Suppressor macrophage (primary cell): ENCODE data around the gene ANKH.
"Not testable (repeated sequence)": the region's sequence is repeated elsewhere in the genome, so short reads cannot be mapped to it uniquely, and the experiment has no call there.

Source experiments
- DNase-seq, 4 experiments: peaks; one replicate each; pipeline ENCODE4 v3.0.0-alpha.2; 2020 to 2022

Gene ANKH

DNA sequence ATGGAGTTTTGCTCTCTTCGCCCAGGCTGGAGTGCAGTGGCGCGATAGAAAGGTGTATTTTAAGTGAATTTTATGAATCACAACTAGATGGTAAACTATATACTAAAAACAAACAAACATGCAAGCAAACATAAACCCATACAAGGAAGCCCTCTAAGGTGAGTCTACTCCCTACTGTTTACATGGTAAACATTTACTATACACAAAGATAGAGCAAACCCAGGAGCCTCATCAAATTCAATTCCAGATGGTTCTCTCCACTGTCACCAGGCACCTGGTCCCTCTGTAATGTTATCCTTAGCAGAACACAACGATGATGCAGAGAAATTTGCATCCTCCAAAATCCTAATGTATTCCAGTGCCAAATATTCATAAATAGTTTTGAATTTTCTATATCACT lies 17.9 kb downstream of the ANKH start:
- DNase-seq = no peak

DNA sequence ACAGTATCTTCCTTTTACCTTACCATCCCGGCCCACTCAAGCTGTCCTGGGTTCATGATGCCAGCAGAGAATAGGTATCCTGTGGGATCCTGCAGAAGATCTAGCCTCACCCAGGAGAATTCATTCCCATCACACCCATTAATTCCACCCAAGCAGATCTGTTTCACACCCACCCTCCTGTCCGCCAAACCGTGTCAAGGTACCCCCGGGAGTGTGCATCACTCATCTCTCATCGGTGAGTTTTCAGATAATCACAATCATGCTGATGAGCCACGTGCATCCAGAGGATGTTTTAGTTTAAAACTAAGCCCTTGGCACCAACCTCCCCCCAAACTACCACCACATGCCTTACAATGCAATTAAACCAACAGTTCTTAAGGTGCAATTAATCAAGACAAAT lies 18.8 kb downstream of the ANKH start:
- DNase-seq = no peak

DNA sequence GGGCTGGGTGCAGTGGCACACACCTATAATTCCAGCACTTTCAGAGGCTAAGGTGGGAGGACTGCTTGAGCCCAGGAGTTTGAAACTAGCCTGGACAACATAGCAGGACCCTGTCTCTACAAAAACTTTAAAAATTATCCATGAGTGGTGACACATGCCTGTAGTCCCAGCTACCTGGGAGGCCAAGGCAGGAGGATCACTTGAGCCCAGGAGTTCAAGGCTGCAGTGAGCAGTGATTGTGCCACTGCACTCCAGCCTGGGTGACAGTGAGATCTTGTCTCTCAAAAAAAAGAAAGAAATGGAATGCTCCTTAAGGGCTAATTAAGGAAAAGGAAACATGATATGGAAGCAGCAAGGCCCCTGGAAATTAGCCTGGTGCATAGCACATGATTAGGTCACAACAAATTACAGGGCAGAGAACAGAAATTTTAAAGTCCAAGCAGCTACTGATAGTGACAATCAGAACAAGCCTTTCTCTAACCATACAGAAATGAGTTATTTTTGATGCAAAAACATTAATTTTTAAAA lies 19.5 kb downstream of the ANKH start:
- DNase-seq = no peak

DNA sequence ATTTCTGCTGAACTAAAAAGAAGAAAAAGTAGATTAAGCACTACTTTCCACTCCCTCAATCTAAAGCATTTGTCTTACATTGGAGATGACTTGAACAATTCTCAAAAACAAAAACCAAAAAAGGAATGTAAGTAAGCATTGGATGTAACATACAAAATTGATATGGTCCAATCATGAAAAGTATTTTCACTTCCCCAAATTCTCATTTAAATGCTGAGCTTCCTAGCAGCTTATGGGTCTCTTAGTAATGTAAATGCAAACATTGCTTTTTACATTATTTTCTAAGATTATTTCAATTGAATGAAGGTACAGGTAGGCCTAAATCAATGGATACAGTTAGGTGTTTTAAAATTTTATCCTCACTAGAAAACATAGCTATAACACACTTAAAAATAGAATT lies 20.0 kb downstream of the ANKH start:
- DNase-seq = peak in 1 of 4 experiments; percentile 22

DNA sequence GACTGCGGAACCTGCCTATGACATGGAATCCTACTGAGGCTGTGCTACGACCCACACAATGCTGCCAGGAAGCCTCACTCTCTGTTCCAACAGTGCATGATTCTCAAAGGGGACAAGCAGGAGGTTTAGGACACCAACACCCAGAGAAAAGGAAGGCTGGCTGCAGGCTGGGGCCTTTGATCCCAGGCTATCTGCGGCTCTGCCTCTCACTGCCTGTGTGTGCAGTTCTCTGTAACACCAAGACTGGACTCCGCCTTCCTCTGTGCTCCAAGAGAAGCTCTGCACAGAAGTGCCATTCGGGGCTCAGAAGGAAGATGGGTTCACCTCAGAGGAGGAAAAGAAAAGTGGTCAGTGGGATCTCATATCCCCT lies 20.5 kb downstream of the ANKH start:
- DNase-seq = no peak

DNA sequence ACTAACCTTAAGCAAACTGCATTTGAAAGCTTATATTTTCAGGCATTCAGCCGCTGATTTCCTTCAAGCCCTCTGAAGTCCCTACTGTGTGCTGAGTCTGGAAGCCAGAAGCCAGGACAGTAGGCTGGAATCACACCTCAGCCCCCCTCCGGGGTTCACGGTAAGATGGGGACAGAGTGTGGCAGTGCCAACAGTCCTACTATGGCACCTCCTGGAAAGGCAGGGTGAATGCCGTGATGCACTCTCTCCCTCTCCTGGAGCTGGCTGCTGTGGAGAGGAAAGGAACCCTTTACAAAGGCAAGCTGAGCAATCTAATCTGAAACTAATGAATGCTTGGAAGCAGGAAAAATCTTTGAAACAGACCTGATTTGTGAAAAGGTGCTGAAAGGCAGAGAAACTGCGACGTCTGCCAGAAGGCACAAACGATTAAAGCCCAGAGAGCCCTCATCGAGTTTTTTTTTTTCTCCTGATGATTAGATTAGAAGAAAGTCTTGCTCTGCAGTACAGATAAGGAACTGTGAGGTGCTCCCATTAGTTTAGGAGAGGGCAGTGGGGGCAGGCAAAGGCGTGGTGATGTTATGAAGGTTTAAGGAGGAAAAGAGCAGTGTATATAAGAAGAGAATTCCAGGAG lies 21.0 kb downstream of the ANKH start:
- no peak for DNase-seq

DNA sequence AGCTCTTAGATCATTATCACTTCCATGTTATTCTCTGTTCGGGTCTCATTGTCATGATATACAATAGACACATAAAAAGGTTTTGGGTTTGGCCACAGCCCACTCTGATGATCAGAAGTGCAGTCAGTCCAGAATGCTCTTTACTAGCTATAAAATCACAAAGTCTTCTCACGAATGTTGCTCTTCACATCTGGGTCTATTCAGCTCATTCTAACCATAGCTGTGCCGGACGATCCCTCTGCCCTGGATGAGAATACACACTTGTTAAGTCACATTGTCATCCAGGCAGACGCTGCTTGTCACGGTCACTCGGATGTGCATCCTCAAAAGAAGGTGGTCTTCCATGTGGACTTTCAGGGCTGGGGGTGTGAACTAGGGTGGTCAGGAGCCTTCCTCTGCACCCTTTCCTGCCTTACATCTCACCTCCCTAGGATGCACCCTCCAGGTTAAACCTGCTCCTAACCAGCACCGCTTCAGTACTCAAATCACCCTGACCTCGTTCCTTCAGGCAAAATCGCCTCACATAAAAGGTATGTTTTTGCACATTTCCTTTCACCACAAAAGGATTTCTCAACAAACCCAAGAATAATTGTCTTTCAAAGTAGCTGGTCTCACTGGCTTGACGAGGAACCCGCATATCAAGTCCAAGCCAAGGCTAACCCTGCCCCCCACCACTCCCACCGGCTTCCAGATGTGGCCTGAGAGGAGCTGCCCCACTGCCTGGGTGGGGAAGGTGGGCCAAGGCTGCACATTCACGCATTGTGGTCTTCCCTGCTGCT lies 21.9 kb downstream of the ANKH start:
- DNase-seq = no peak

DNA sequence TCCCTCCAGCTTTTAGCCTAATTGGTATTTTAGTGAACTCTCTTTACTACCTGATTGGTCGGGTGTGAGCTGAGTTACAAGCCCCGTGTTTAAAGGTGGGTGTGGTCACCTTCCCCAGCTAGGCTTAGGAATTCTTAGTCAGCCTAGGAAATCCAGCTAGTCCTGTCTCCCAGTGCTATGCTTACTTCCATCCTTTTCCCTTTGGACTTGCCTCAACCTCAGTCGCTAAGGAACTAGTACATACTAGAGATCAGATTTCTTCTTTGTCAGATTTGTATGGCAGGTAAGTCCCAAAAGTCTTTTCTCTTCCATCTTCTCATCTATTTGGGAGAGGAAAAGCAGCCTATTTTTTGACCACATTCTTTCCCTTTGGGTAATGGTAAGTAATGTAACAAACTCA lies 22.6 kb downstream of the ANKH start:
- DNase-seq = not testable (repeated sequence)

DNA sequence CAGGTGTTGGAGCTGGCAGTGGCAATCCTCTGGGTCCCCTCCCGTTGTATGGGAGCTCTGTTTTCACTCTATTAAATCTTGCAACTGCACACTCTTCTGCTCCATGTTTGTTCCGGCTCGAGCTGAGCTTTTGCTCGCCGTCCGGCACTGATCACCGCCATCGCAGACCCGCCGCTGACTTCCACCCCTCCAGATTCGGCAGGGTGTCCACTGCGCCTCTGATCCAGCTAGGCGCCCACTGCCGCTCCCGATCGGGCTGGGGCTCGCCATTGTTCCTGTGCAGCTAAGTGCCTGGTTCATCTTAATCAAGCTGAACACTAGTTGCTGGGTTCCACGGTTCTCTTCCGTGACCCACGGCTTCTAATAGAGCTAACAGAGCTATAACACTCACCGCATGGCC lies 23.2 kb downstream of the ANKH start:
- DNase-seq = no peak

DNA sequence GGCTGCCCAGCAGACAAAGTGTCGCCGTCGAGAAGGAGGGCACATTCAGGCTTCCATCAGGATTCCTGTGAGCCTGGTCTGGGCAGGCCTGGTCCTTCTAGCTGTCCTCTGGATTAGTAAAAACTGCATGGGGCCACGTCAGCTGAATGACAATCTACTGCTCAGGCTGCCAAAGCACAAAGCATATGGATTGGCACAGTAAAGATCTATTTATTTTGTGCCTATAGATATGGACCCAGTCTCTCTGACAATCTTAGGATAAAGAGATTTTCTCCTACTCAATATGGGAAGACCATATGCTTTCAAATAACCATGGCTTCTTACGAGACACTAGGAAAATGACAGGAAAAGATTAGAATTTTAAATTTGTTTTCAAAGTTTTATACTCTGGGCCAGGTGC lies 24.1 kb downstream of the ANKH start:
- DNase-seq = no peak

DNA sequence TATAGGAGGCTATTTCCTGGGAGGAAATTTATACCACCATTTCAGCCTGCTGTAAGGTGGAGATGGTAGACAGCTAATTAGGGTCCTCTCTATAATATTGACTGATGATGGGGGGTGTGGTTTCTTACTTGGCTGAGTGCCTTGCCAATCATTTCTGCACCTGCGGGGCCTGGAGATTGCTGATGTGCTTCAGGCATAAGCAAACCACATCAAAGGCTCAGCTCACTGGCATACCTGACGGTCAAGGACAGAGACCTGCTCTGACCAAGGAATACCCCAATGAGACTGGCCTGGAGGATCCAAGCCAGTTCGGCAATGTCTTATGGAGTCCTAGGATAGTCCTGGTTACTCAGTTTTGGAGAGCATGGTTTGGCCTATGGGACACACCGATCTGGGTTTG lies 29.5 kb downstream of the ANKH start:
- DNase-seq = no peak

DNA sequence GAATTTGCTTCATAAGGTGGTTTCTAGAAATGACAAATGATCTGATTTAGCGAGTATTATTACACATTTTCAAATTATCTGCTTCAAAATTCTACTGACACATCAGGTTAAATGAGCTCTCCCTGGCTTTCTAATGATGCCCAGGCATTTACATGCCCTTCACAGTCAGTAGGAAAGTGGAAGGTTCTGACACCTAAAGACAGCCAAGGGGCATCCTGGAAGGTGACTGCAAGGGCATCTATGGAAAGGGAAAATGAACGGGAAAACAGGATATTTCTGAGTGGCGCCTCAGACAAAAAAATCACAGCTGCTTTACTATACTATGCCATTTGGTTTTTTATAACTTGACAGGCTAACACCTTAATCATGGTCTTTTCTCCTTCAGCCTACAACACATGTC lies 31.0 kb downstream of the ANKH start:
- no peak for DNase-seq

DNA sequence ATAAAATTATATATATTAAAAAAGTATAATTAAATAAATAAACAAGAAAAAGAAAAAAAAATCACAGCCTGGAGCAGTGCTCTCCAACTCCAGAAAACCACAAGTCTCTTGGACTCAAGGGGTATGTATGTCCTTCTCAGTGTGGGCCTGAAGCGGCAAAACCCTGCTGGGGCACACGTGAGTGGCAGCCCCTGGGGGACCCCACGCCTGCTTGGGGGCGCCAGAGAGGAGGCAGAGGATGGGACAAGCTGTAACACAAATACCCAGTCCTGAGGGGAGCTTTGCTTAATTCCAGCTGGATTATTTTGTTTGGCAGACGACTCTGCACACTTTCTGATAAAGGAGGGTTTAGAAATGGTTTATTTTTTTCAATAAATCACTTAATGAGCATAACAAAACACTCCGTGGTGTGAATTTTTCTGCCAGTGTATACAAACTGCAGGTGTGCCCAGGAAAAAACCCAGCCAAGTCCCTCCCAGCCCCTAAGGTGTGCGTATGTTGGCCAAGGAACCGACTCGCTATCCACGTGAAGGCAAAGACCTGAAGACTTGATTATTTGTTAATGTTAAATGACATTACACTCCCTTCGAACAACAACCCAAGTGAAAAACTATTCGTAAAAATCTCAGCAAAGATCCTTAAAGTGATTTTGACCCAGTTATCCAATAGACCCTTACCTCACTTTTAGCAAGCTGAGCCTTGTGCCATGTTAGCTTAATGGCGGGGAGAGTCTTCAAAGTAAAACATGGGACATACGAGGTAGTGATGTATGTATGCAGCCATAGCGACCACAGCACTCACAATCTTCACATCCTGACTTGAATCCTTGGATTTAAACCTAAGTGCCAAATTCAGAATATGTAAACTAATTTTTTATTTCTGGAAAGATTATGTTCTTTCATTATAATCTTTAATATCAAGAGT lies 32.9 kb downstream of the ANKH start:
- no peak for DNase-seq

DNA sequence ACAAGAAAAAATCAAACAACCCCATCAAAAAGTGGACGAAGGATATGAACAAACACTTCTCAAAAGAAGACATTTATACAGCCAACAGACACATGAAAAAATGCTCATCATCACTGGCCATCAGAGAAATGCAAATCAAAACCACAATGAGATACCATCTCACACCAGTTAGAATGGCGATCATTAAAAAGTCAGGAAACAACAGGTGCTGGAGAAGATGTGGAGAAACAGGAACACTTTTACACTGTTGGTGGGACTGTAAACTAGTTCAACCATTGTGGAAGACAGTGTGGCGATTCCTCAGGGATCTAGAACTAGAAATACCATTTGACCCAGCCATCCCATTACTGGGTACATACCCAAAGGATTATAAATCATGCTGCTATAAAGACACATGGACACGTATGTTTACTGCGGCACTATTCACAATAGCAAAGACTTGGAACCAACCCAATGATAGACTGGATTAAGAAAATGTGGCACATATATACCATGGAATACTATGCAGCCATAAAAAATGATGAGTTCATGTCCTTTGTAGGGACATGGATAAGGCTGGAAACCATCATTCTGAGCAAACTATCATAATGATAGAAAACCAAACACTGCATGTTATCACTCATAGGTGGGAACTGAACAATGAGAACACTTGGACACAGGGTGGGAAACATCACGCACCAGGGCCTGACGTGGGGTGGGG lies 34.0 kb downstream of the ANKH start:
- DNase-seq = not testable (repeated sequence)

DNA sequence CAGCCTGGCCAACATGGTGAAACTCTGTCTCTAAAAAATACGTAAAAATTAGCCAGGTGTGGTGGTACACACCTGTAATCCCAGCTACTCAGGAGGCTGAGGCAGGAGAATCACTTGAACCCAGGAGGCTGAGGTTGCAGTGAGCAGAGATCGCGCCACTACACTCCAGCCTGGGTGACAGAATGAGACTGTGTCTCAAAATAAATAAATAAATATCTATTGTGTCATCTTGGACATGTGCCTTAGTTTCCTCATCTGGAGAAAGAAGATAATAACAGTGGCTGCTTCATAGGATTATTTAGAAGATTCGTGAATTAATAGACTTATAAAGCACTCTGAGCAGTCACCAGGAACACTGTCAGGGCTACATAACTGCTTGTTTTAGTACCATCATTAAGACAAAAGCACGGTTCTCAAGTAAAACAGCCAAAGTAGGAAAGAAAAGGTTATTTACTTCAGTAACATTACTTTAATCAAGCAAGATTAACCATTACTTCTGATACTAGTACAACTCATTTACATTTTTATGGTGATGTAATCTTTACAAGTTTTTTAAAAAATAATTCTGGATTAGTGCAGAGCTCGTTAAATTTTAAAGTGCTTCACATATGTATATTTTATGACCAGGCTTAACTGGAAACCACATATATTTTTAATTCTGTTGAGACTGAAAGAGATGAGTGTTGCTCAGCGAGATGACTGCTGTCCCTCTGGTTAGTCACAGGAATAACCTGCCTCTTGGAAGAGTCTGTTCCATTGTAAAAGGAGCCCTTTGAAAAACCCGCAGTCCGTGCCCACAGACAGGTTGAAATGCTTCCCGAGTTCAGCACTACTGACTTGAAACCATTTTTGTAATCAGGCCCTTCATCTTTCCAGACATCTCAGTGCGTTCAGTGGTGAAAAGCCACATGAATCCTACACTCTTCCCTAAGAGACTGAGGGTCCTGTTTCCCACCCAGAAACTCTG lies 36.7 kb downstream of the ANKH start:
- no peak for DNase-seq

DNA sequence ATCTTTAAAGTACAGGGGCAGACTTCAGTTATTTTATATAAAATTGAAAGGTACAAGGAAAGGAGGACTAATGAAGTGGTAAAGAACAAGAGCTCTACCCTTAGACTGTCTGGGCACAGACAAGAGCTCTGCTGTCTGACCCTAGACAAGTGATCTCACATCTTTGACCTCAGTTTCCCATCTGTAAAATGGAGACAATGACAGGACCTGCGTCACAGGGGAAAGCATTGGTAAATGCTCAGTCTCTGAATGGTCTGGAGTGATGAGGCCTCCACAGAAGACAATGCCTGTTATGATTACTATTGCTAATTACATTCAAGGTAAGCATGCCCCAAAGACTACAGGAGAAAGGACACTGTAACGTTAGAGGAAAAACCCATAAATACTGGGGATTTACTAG lies 37.5 kb downstream of the ANKH start:
- DNase-seq = no peak

DNA sequence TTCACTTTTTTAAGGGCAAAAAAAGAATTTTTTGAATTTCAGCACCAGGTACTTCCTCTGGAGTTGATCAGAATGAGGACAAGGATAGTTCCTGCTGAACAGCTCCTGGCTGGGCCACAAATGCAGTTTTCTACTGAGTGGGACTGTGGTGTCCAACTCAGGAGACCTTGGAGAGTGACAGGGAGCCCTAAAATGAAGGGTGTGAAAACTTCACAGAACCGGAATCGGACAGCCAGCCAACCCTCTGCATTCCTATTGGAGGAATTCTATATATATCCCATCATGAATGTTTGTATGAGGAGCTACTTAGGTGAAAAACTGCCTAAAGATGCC lies 40.6 kb downstream of the ANKH start:
- no peak for DNase-seq

DNA sequence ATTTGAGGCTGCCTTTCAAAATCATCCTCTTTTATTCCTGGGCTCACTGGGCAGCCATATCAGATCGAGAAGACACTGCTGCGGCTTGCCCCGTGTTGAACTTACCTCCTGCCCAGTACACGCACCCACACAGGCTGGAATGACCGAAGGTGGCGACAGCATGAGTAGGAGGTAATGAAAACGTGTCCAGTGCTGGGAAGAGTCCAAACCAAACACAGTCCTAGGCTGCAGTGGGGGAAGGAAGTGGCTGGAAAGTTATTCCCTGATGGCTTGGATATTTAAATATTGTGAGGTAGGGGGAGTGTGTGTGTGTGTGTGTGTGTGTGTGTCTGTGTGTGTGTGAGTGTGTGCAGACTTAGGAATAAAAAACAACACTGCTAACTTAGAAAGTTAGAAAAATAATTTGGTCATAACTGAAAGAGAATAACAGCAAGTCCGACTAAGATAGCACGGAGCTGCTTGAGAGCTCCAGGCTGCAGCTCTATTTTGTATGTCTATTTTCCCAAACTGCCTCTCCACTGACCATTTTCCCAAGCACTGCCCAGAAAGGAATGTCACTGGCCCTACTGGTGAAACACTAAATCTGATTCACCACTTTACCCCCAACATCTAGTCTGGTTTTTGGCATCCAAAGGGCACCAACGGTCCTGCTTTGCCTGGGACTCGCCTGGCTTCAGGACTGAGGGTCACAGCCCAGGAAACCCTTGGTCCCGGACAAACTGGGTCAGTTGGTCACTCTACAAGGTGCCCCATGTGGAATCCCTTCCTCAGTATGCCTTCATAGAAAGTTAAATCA lies 41.2 kb downstream of the ANKH start:
- no peak for DNase-seq

DNA sequence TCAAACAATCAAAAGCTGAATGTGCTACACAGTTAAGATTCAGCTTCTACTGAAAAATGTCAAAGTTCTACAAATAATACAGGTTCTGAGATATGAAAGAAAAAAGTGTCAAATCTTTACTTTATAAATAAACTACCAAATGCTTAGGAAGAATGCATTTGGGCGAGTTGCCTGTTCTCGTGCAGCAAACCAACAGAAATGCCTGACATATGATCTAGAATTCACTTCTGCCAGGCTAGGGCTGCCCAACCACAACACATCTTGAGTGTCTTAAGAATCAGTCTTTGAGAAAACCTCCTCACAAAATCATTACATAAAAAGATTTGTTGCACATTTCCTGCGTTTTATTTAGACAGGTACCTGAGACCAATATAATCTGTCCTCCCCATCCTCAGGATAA lies 42.2 kb downstream of the ANKH start:
- DNase-seq = no peak

DNA sequence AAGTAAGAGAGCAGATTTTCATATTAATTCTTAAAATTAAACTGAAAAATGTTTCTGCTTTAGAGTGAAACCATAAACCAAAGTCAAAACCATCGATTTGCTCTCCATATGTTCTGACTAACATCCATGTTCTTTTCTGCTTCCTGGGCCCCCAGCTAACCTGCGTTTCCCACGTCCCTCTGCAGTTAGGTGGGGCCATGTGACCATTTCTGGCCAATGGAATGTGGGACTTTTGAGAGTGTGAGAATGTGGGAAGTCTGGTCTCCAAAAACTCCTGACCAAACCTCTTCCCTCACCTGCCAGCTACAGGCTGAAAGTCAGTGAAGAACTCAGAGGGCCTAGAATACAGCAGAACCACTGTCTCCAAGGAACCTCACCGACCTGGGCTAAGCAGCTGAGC lies 44.9 kb downstream of the ANKH start:
- no peak for DNase-seq

DNA sequence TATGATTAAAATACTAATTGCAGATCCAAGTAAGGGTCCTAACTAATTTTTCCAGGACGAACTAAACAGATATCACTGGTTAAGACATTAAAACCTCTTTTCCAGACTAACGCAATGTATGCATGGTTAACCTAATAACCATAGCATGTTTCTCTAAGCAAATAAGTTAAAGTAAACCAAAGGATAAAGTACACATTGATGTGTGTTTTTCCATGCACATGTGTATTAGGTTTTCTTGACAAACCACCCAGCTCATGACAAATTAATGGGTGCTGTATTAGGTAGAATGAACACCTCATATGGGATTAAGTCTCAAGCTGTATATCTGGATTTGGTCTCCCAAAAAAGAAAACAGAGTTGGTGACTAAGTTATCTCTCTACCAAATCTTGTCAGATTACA lies 45.6 kb downstream of the ANKH start:
- no peak for DNase-seq
